HL-60 (cell line): ENCODE measurements around the gene TARS1.

Experiments
- DNase-seq, 2 experiments: peaks; one replicate each; pipeline ENCODE4 v3.0.0-alpha.2; 2010 to 2020; ENCODE audit warnings: low read depth in 1 of 2, low spot score in 1 of 2
- H3K27ac ChIP-seq: fragments of 250-450 bp; sonication (Bioruptor Pico); replicated peaks from 2 replicates; pipeline ENCODE4 v1.5.1; 2020; ENCODE audit warnings: mild to moderate bottlenecking, moderate library complexity
- H3K27me3 ChIP-seq: fragments of 250-450 bp; sonication (Bioruptor Pico); 2 replicates; pipeline ENCODE4 v1.5.1; 2021; ENCODE audit warnings: mild to moderate bottlenecking, moderate library complexity; ENCODE audit not compliant: insufficient read depth, poor library complexity, severe bottlenecking
- H3K4me3 ChIP-seq: replicated peaks from 2 replicates; pipeline ENCODE4 v1.5.1; 2011; ENCODE audit warnings: mild to moderate bottlenecking, control low read depth, low read length; ENCODE audit not compliant: insufficient read depth
- CTCF ChIP-seq: IDR thresholded peaks from one replicate; pipeline ENCODE4 v1.5.1; 2011; ENCODE audit warnings: low read length, control low read depth, inconsistent platforms; ENCODE audit not compliant: insufficient read depth
- GABPA ChIP-seq: IDR thresholded peaks from 2 replicates; pipeline ENCODE4 v1.6.1; 2012; ENCODE audit warnings: low read depth
- POLR2AphosphoS5 ChIP-seq: IDR thresholded peaks from 2 replicates; pipeline ENCODE4 v1.6.1; 2012; ENCODE audit warnings: low read depth
- REST ChIP-seq: IDR thresholded peaks from 2 replicates; pipeline ENCODE4 v1.6.1; 2012; ENCODE audit warnings: low read depth; ENCODE audit not compliant: insufficient replicate concordance
- SPI1 ChIP-seq: IDR thresholded peaks from 2 replicates; pipeline ENCODE4 v1.6.1; 2012; ENCODE audit warnings: low read depth, mild to moderate bottlenecking, borderline replicate concordance

The TARS1 gene

DNA sequence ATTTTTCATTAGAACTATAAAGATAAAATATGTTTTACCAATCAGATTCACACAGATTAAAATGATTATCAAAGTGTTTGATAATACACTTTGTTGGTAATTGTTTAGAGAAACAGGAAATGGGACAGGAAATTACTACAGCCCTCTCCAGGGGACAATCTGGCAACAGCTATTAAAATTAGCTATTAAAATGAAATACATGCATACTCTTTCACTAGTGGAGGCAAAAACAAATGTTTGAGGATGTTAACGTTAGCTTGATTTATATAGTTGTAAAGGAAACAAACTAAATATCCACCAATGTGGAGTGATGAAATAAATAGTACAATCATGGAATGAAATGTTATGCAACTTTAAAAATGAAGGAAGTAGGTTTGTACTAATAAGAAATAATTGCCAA lies 53.7 kb downstream of the TARS1 start:
- H3K27me3 ChIP-seq: no peaks in the 10 kb centered on the region
- TF ChIP-seq SPI1 (no peak), POLR2AphosphoS5 (no peak), REST (no peak), CTCF (no peak), GABPA (no peak)
- DNase-seq: no peak
- no peak overlapping the region for H3K27ac ChIP-seq
- no peak overlapping the region for H3K4me3 ChIP-seq

GRCh38 chr5:33501260-33501659 lies 60.5 kb downstream of the TARS1 start:
- DNase-seq: no peak
- TF ChIP-seq SPI1 (no peak), CTCF (no peak), REST (no peak), POLR2AphosphoS5 (no peak), GABPA (no peak)
- no peak overlapping the region for H3K27ac ChIP-seq
- no peak overlapping the region for H3K4me3 ChIP-seq
- no peaks in the 10 kb centered on the region for H3K27me3 ChIP-seq

GRCh38 chr5:33501899-33502298 lies 61.1 kb downstream of the TARS1 start:
- Histone ChIP-seq H3K4me3 (no peak overlapping the region), H3K27ac (no peak overlapping the region), H3K27me3 (no peaks in the 10 kb centered on the region)
- no peak for DNase-seq
- no peak for TF ChIP-seq REST
- TF ChIP-seq POLR2AphosphoS5: no peak
- TF ChIP-seq CTCF: no peak
- TF ChIP-seq SPI1: no peak
- TF ChIP-seq GABPA: no peak
